MM.1S (cell line): Measurements from ENCODE around the gene TTC39C.

Source experiments
- EZH2 ChIP-seq: fragments of 300-600 bp; sonication (generic); optimal IDR thresholded peaks from 2 replicates; pipeline ENCODE3; 2017; ENCODE audit warnings: low read depth, mild to moderate bottlenecking, antibody characterized with exemption, low read length, mixed read lengths
- TF ChIP-seq, protein P1 (sequence below): fragments of 300-600 bp; sonication (generic); IDR thresholded peaks from 2 replicates; pipeline ENCODE4 v1.5.1; 2016; ENCODE audit warnings: antibody characterized with exemption, low read length, mixed read lengths

DNA sequence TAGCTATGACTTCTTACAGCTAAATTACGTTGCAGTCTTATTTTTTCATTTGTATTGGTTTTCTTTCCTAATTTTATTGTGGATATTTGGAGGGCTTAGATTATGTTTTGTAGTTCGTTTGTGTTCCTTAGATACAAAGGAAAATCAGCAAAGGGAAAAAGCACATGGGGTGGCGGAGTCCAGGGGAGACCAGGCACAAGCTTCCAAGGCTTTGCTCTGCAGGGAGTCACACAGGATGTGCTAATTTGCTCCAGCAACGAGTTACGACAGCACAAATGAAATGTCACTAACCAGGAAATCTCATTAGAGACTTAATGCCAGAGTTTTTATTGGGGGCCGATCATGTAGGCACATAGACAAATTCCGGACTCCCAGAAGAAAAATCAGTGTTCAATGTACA is 63.8 kb downstream of the TTC39C start:
- no peak for TF ChIP-seq EZH2
- TF ChIP-seq, protein P1, sequence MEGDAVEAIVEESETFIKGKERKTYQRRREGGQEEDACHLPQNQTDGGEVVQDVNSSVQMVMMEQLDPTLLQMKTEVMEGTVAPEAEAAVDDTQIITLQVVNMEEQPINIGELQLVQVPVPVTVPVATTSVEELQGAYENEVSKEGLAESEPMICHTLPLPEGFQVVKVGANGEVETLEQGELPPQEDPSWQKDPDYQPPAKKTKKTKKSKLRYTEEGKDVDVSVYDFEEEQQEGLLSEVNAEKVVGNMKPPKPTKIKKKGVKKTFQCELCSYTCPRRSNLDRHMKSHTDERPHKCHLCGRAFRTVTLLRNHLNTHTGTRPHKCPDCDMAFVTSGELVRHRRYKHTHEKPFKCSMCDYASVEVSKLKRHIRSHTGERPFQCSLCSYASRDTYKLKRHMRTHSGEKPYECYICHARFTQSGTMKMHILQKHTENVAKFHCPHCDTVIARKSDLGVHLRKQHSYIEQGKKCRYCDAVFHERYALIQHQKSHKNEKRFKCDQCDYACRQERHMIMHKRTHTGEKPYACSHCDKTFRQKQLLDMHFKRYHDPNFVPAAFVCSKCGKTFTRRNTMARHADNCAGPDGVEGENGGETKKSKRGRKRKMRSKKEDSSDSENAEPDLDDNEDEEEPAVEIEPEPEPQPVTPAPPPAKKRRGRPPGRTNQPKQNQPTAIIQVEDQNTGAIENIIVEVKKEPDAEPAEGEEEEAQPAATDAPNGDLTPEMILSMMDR = no peak
